Stromal cell of bone marrow (primary cell): ENCODE results near the gene SPDYC.
A peak's percentile ranks its signal among the peaks of the same experiment; 100 is the strongest.
"Not testable (repeated sequence)": the region's sequence is repeated elsewhere in the genome, so short reads cannot be mapped to it uniquely, and the experiment has no call there.

ENCODE experiments used
- DNase-seq: peaks from one replicate; pipeline ENCODE4 v3.0.0-alpha.2; 2012; ENCODE audit warnings: low read depth

The SPDYC gene

DNA sequence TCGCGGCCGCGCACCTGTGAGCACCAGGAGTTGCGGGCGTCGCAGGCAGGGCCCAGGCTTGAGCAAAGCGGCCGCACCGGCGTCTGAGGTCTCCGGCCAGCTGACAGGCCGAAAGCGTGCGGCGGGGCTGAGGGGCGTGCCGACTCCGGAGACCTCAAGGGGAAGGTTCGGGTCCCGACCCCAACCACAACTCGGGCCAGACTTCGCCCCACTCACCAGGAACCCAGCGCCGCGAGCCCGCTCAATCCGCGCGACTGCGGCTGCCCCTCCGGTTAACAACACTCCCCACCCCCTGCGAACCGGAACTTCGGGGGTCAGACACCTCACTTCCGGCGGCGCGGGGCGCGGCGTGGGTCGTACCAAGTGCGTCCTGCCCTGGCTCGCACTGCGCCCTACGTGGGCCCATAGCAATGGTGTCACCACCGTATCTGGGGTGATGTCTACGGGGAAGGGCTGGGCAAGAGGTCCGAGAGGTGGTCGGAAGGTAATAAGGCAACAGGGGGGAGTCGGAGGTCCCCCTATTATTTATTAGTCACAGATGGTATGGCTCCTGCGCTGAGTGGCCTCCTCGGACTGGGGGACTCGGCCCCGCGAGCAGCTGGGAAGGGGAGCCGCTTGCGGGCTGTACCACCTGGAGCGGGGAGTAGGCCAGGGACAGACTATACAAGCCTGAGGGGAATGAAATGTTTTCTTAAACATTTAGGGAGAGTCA, 35.6 kb upstream of the SPDYC start, which contains the start of gene SYVN1:
Gene SYVN1 (minus strand): TSS at position 280 of the 712 bp plus-strand sequence. CDS start 918 bp downstream, outside the sequence.
- DNase-seq = peak; percentile 79

DNA sequence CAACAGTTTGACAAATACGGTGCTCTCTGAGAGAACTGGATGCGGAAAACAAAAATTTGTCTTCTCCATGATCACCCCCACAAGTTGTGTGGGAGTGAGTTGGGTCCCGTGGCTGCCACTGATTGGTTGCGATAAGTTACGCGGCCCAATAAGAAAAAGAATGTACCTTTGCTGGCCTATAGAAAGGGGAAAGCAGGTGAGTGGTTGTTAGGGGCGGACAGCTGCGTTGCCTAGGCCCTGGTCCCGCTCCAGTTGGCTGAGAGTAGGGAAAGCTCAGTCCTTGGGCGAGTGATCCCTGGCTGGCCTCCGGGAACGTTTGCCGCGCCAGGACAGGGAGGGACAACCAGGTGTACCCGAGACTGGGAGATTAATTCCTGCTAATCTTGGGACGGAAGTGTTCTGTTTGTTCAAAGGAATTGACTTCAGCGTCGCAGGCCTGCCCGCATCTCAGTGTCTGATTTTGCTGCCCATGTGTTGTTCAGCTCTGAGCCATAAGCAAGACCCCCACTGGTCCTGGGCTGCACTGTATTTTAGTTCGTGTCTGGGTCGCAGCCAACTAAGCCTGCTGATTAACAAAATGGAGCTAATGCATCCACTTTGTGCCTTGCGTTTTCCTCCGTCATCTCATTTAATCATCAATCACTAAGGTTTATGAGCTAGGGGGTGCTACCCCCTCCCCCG, 34.9 kb upstream of the SPDYC start:
- peak; percentile 94 for DNase-seq

DNA sequence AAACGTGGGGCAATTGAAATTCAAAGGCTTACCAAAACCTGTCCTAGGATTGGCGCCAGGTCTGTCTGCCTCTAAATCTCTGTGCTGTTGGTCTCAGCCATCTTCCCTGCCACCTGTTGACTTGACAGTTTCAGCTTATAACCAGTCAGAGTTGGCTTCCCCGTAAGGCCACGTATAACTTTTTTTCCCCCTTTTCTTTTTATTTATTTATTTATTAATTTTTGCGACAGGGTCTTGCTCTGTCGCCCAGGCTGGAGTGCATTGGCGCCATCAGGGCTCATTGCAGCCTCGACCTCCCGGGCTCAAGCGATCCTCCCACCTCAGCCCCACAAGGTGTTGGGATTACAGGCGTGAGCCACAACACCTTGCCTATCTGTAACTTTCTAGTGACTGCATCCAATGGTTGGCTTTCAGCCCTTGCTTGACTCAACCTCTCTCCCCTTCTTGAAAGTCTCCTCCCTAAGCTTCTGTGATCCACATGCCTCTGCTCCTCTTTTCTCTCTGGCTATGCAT, 34.3 kb upstream of the SPDYC start:
- DNase-seq = no peak

DNA sequence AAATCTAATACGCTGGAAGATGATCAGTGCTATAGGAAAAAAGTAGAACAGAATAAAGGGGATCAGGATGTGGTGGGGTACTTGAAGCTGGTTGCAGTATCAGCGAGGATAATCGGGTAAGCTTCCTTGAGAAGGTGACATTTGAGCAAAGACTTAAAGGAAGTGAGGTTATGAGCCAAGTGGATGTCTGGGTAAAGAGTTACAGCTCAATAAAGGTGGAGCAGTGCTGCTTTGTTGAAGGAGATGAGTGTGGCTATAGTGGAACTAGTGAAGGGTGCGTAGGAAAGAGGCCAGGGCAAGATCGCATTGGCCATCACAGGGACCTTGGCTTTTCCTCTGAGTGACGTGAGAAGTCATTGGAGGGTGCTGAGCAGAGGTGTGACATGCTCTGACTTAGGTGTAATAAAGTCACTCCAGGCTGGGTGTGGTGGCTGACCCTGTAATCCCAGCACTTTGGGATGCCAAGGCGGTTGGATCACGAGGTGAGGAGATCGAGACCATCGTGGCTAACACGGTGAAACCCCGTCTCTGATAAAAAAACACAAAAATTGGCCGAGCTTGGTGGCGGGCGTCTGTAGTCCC, 33.4 kb upstream of the SPDYC start:
- no peak for DNase-seq

DNA sequence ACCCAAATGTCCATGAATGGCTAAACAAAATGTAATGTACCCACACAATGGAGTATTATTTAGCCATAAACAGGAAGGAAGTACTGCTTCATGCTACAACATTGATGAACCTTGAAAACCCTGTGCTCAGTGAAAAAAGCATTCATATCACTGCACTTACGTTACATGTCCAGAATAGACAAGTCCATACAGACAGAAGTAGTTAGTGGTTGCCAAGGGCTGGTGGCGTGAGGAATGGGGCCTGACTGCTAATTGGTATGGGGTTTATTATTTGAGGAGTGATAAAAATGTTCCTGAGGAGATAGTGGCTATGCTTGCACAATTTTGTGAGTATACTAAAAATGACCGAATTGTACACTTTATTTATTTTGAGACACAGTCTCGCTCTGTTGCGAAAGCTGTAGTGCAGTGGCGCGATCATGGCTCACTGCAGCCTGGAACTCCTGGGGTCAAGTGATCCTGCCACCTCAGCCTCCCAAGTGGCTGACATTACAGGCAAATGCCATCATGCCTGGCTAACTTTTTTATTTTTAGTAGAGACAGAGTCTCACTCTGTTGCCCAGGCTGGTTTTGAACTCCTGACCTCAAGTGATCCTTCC, 28.0 kb upstream of the SPDYC start:
- DNase-seq = no peak

DNA sequence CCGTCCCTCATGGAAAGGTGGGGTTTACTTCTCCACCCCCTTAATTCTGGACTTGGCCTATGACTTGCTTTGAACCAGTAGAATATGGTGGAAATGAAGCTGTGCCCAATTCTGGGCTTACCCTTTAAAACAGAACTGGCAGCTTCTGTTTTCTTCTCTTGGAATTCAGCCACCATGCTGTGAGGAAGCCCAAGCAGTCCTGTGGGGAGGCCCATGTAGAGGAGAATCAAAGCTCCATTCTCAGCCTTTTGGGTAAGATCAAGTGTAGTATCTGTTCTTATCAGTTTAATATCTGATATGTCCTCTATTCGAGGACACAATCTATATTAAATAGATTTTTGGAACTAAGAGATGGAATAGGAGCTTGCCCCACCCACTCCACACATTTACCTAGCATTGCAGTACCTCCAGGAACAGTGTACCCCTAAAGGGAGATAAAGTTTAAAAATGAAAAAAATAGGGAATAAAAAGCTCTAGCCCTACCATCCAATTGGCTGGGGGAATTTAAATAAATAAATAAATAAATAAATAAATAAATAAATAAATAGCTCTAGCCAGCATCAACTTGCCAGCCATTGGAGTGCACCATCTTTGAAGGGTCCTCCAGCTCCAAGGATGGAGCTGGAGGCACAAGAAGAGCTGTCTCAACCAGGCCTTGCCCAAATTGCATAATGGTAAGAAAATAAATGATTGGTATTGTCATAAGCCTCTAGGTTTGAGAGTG, 22.5 kb upstream of the SPDYC start:
- no peak for DNase-seq

DNA sequence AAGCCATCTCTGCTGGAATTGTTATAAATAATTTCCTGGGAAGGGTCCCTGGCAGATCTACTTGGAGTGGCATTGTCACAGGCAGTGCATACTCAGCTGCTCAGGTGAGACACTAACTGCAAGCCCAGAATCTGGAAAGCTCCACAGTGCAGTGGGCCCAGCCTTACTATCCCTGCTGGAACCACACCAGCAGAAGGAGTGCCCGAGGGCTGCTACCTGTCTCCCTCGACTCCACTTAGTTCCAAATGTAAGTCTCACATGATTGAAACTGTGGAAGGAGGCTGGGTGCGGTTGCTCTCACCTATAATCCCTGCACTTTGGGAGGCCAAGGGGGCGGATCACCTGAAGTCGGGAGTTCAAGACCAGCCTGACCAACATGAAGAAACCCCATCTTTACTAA, 21.4 kb upstream of the SPDYC start:
- no peak for DNase-seq

DNA sequence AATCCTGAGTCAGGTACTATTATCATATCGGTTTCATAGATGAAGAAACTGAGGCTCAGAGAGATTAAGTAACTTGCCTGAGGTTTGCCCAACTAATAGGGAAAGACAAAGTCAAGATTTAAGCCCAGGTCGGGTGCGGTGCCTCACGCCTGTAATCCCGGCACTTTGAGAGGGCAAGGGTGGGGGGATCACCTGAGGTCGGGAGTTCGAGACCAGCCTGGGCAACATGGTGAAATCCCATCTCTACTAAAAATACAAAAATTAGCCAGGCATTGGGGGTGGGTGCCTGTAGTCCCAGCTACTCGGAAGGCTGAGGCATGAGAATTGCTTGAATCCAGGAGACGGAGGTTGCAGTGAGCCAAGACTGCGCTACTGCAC, 19.9 kb upstream of the SPDYC start:
- DNase-seq = not testable (repeated sequence)

DNA sequence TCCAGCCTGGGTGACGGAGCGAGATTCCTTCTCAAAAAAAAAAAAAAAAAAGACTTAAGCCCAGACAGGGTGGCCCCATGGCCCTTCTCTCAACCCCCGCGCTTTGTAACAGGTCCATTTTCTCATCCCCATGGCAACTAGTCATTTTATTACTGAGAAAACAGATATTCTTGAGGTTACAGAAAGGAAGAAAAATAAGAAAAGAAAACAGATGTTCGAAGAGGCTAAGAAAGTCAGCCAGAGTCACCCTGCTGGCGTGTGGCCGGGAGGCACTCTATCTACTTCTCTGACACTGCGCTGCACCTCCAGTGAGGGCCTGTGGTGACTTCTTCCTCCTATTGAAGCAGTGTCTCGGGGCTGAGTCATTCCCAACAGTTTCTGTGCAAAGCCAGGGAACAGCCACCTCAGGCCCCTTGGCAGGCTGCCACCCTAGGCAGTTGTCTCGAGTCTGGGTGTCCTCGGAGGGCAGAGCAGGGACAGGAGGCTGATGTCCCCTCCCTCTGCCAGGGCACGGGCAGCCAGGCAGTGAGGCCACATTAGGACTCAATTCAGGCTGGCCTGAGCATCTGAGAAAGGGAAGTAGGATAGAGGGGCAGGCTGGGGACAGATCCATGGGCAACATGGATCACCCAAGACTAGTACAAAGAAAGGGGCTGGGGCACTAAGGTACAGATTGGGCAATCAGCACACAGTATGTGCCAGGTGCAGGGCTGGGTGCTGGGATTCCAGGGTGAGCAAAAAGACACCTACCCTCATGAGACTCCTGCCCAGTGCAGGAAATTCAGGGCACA, 19.3 kb upstream of the SPDYC start:
- DNase-seq = peak; percentile 75

DNA sequence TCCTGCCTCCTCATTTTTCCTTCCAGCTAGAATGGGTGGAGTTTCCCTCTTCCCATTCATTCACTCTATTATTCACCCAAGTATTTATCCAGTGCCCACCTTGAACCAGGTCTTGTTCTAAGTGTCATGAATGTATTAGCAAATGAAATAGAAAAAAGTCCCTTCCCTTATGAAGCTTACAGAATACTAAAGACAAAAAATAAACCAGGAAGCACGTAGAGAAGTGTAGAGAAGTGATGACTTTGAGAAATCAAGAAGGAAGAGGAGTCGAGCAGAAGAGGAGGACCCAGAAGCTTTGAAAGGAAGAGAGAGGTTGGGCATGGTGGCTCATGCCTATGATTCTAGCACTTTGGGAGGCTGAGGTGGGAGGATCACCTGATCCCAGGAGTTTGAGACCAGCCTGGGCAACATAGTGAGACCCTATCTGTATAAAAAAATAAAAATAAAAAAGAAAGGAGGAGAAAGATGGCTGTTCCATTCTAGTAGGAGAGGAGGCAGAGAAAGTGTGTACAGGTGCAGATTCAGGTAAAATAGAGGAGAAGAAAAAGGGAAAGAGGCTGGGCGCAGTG, 18.6 kb upstream of the SPDYC start:
- DNase-seq = no peak

DNA sequence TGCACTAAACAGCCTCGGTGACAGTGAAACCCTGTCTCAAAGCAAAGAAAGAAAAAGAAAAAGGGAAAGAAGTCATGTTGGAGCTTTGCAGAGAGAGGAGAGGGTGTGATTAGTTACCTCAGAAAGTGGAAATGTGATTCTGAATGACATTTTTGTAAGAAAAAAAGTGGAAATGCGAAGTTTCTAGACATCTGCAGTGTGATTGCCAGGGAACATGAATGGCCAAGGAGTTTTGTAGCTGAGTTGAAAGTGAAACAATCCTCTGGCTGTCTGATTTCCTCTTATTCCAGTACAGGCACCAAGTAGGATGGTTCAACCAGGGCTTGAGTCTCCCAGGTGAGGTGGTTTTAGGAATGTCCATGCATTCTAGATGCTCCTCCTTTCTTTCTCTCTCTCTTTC, 17.9 kb upstream of the SPDYC start:
- DNase-seq = no peak

DNA sequence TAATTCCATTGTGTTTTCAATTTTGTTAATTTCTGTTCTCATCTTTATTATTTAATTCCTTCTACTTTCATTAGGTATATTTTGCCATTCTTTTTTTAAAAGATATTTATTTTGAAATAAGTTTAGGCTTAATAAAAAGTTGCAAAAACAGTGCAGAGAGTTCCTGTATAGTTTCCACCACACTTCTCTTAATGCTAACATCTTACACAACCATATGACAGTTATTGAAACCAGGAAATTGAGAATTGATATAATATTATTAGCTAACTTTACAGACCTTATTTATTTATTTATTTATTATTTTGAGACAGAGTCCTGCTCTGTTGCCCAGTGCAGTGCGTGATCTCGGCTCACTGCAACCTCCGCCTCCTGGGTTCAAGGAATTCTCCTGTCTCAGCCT, 13.8 kb upstream of the SPDYC start:
- DNase-seq = no peak

DNA sequence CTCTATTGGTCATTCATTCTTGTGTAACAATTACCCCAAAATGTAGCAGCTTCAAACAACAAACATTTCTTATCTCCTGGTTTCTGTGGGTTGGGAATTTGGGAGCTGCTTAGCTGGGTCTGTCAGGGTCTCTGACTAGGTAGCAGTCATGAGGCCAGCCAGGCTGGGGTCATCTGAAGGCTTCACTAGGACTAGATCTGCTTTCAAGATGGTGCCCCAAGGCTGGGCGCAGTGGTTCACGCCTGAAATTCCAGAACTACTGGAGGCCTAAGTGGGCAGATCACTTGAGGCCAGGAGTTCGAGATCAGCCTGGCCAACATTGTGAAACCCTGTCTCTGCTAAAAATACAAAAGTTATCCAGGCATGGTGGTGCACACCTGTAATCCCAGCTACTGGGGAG, 13.1 kb upstream of the SPDYC start:
- DNase-seq = no peak

DNA sequence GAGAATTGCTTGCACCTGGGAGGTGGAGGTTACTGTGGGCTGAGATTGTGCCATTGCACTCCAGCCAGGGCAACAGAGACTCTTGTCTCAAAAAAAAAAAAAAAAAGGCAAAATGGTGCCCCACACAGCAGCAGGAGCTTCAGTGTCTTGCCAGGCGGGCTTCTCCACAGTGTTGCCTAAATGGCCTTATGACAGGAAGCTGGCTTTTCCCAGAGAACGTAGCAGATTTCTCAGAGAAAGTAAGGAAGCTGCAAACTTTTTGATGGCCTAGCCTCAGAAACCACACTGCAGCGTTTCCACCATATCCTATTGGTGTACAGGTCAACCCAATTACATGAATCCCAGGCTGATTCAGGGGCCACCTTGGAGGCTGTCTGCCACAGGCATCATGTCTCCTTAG, 12.7 kb upstream of the SPDYC start:
- DNase-seq = no peak

DNA sequence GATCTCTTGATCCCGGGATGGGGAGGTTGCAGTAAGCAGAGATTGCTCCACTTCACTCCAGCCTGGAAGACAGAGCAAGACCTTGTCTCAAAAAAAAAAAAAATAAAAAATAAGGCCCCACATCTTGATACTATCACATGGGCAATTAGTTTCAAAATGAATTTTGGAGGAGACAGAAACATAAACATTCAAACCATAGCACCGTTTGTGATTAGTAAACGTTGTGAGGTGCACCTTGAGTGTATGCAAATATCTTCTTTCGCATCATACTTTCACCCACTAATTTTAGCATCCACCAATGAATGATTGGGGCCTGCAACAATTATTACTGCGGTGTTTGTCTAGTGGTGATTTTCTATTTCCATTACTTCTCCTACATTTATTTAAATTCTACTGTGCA, 11.0 kb upstream of the SPDYC start:
- no peak for DNase-seq

DNA sequence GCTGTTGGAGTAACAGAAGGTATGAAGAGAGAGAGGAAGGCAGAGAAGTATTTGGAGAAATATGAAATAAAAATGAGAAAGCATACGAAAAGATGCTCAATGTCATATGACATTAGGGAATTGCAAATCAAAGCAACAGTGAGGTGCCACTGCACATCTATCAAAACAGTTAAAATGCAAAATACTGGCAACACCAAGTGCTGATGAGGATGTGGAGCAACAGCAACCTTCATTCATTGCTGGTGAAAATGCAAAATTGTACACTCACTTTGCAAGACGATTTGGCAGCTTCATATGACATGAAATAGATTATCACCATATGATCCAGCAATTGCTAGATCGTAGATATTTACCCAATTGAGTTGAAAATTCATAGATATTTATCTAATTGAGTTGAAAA, 9.4 kb upstream of the SPDYC start:
- no peak for DNase-seq

DNA sequence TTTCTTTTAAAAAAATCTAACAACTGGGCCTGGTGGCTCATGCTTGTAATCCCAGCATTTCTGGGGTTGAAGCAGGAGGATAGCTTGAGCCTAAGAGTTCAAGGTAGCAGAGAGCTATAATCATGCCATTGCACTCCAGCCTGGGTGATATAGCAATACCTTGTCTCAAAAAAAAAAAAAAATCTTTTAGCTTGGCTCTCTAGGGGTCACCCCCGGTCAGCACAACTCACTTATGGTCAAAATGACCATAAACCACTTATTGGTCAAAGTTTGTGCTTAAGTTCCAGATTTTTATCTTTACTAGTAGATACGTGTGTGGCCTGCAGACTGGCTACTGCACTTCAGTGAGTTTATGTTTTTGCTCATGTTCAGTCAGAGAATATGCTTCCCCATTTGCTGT, 6.3 kb upstream of the SPDYC start:
- no peak for DNase-seq

DNA sequence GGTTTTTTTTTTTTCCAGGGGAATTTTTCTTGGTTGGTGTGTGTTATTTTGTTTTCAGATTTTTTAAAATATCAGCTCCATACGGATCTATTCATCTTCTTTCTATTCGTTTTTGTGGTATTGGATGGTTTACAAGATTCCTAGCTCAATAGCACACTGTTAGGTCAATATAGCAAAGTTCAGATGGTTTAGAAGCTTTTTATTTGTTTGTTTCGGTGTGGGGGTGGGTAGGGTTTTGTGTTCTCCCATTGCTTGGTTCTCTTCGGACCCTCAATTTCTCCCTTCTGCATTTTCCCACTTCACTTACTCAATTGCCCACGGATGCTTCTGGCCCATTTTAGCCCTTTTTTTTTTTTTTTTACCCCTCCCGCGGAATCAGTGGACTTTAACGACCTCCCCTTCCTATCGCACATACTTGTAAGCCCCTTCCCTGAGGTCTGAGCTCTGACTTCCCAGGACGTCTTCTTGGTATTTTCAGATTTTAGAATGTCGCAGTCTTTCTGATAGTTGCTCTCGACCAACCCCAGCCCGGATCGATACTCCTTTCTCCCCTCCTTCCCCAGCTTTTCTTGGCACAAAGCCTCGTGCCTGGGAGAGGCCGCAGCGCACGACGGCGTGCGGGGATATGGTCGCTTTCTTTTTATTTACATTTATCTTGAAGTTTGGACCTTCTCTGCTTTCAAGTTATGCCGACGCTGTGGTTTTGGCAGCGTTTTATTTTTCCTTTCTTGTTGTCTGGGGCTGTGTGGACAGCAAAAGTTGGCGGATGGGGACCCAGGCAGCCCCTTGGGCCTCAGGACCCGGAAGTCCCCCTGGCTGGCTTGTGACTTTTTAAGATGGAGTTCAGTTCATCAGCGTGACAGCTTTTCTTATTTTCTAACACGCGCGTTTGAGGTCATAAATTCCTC, 4.4 kb upstream of the SPDYC start:
- DNase-seq = no peak

DNA sequence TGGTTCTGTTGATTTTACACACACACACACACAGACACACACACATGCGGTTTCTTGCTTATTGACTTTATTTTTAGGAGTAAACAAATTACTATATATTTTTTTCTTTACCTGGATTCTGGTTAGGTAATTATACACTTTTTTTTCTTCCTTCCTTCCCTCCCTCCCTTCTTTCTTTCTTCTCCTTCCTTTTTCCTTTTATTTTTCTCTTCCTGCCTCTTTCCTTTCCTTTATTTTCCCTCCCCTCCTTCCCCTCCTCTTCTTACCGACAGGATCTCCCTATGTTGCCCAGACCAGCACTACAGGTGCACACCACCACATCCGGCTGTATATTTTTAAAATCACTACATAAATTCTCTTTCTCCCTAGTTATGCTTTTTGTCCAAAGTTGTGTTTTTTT, 3.1 kb upstream of the SPDYC start:
- no peak for DNase-seq

DNA sequence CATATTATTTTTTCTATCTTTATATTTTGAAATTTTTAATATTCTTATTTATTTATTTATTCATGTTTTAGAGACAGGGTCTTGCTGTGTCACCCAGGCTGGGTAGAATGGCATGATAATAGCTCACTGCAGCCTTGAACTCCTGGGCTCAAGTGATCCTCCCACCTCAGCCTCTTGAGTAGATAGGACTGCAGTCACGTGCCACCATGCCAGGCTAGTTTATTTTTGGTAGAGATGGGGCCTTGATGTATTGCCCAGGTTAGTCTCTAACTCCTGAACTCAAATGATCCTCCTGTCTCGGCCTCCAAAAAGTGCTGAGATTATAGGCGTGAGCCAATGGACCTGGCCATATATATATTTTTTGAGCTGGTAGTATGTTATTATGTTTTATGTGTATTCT, 2.4 kb upstream of the SPDYC start:
- DNase-seq = no peak
